HL-60 (cell line): ENCODE measurements around the gene DLX4.

Source experiments
- CTCF ChIP-seq: IDR thresholded peaks from one replicate; pipeline ENCODE4 v1.5.1; 2011; ENCODE audit warnings: low read length, control low read depth, inconsistent platforms; ENCODE audit not compliant: insufficient read depth
- GABPA ChIP-seq: IDR thresholded peaks from 2 replicates; pipeline ENCODE4 v1.6.1; 2012; ENCODE audit warnings: low read depth
- REST ChIP-seq: IDR thresholded peaks from 2 replicates; pipeline ENCODE4 v1.6.1; 2012; ENCODE audit warnings: low read depth; ENCODE audit not compliant: insufficient replicate concordance

GRCh38 chr17:49931416-49932137 is 37.4 kb upstream of the DLX4 start:
- TF ChIP-seq CTCF (no peak), GABPA (no peak), REST (no peak)
